Breast epithelium (tissue), 4 donors: ENCODE measurements around the gene DCLK1. TPM values are rescaled to one million over a fixed set of nuclear protein-coding genes. Genes with fewer than 3 reads are reported as not detected.

Source experiments
- DNase-seq, 2 donors: peaks; one replicate each; pipeline ENCODE4 v3.0.0-alpha.2; 2019; ENCODE audit warnings: low spot score in 2 of 2
- H3K27ac ChIP-seq, 2 donors: fragments of 200-600 bp; sonication (generic) in 1 of 2; one replicate each; pipeline ENCODE4 v1.5.1; 2016 to 2019; ENCODE audit warnings: mild to moderate bottlenecking in 1 of 2
- H3K27me3 ChIP-seq, 2 donors: fragments of 200-600 bp; sonication (generic) in 1 of 2; one replicate each; pipeline versions ENCODE4 v1.5.1 to v1.6.0; 2017 to 2019; ENCODE audit warnings: control low read depth in 1 of 2, mild to moderate bottlenecking in 1 of 2
- H3K36me3 ChIP-seq: fragments of 200-600 bp; one replicate; pipeline ENCODE4 v1.5.1; 2019
- H3K4me1 ChIP-seq, 2 donors: fragments of 200-600 bp; sonication (generic); one replicate each; pipeline ENCODE4 v1.5.1; 2016 to 2019; ENCODE audit warnings: control low read depth in 1 of 2
- H3K4me3 ChIP-seq, 3 donors: fragments of 200-600 bp; sonication (generic); 1 replicate in 2 of 3; 2 replicates in 1 of 3; pipeline ENCODE4 v1.5.1; 2016 to 2019; ENCODE audit warnings: mild to moderate bottlenecking in 3 of 3, moderate library complexity in 2 of 3
- H3K9me3 ChIP-seq, 2 donors: fragments of 200-600 bp; sonication (generic) in 1 of 2; one replicate each; pipeline ENCODE4 v1.5.1; 2016 to 2019; ENCODE audit warnings: control low read depth in 1 of 2
- CTCF ChIP-seq, 3 donors: fragments of 450-650 bp; IDR thresholded peaks; one replicate each; pipeline ENCODE4 v1.5.1; 2016 to 2017; ENCODE audit warnings: antibody characterized with exemption in 3 of 3, mild to moderate bottlenecking in 3 of 3, moderate library complexity in 3 of 3
- POLR2A ChIP-seq: fragments of 450-650 bp; IDR thresholded peaks from one replicate; pipeline ENCODE4 v1.6.1; 2016; ENCODE audit warnings: antibody characterized with exemption, mild to moderate bottlenecking, moderate library complexity
- POLR2AphosphoS5 ChIP-seq, 3 donors: sonication (generic); formaldehyde crosslinking; IDR thresholded peaks; one replicate each; pipeline ENCODE4 v1.6.1; 2017; ENCODE audit warnings: antibody characterized with exemption in 3 of 3
- intact Hi-C: fragments of 100-400 bp; cut with DNase I; formaldehyde crosslinking; loops from one replicate; pipeline ENCODE4 v1.15.1; 2023; ENCODE audit warnings: low total_unique reads
- total RNA-seq, 3 donors: library from RNA; depleted of rRNA; stranded (reverse); fragments of >200 nt; gene quantifications; one replicate each; pipeline ENCODE4 v1.1.0, GENCODE V29; 2016

Gene DCLK1
- total RNA-seq, 3 donors from 2014 or later = 21.2 to 158 (median 28.2) TPM

GRCh38 chr13:36061621-36062020 lies 69.6 kb downstream of the DCLK1 start:
- TF ChIP-seq CTCF (IDR thresholded peaks at IDR 0.05) = no peak
- Histone ChIP-seq H3K27me3 (no peaks in the 10 kb centered on the region), H3K4me3 (no peak overlapping the region), H3K4me1 (no peaks in the 10 kb centered on the region), H3K27ac (no peak overlapping the region), H3K36me3 (no peaks in the 10 kb centered on the region), H3K9me3 (no peaks in the 10 kb centered on the region)
- intact Hi-C loops = no loop called here
- DNase-seq = no peak

GRCh38 chr13:36061054-36061453 lies 70.1 kb downstream of the DCLK1 start:
- Histone ChIP-seq H3K4me1 (no peaks in the 10 kb centered on the region), H3K9me3 (no peaks in the 10 kb centered on the region), H3K27me3 (no peaks in the 10 kb centered on the region), H3K36me3 (no peaks in the 10 kb centered on the region), H3K4me3 (no peak overlapping the region), H3K27ac (no peak overlapping the region)
- intact Hi-C loops = no loop called here
- no peak for DNase-seq
- TF ChIP-seq CTCF (IDR thresholded peaks at IDR 0.05) (no peak), POLR2AphosphoS5 (IDR thresholded peaks at IDR 0.05) (no peak), POLR2A (no peak)

GRCh38 chr13:36059321-36059720 lies 71.9 kb downstream of the DCLK1 start:
- no peak for DNase-seq
- no peak overlapping the region for H3K27ac ChIP-seq
- TF ChIP-seq POLR2AphosphoS5 (IDR thresholded peaks at IDR 0.05) = no peak
- no peak for TF ChIP-seq CTCF (IDR thresholded peaks at IDR 0.05)
- no peak for TF ChIP-seq POLR2A

DNA sequence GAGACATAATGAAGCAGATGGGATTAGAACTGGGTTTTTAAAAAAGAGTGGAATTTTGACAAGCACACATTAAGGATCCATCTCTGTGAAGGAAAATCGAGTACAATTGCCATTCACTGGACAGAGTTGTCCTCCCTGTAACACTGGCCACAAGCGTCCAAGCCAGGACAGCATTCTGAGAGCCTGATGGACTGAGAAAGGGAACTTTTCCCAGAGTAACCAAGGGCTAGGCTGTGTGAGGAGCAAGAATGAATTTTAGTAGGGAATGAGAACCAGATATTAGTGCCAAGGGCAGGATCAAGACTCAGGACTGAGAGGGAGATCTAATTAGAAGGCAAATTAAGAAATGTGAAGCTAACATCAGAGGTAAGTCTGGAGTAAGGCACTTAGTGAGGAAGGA lies 73.1 kb downstream of the DCLK1 start:
- DNase-seq = no peak
- intact Hi-C loops = no loop called here
- no peak for TF ChIP-seq POLR2A
- no peak for TF ChIP-seq POLR2AphosphoS5 (IDR thresholded peaks at IDR 0.05)
- no peak for TF ChIP-seq CTCF (IDR thresholded peaks at IDR 0.05)
- no peaks in the 10 kb centered on the region for H3K9me3 ChIP-seq
- H3K27ac ChIP-seq = no peak overlapping the region
- no peaks in the 10 kb centered on the region for H3K4me1 ChIP-seq
- no peaks in the 10 kb centered on the region for H3K36me3 ChIP-seq
- no peaks in the 10 kb centered on the region for H3K27me3 ChIP-seq
- no peak overlapping the region for H3K4me3 ChIP-seq

More at GRCh38 chr13:36059321-36059720, 71.9 kb downstream of the DCLK1 start:
- no peaks in the 10 kb centered on the region for H3K27me3 ChIP-seq
- no peak overlapping the region for H3K4me3 ChIP-seq
- intact Hi-C loops = no loop called here
- H3K9me3 ChIP-seq = no peaks in the 10 kb centered on the region
- H3K4me1 ChIP-seq = no peaks in the 10 kb centered on the region
- H3K36me3 ChIP-seq = no peaks in the 10 kb centered on the region

GRCh38 chr13:36057547-36057946 lies 73.6 kb downstream of the DCLK1 start:
- DNase-seq = no peak
- intact Hi-C loops = no loop called here
- Histone ChIP-seq H3K4me1 (no peaks in the 10 kb centered on the region), H3K27ac (no peak overlapping the region), H3K4me3 (no peak overlapping the region), H3K36me3 (no peaks in the 10 kb centered on the region), H3K9me3 (no peaks in the 10 kb centered on the region), H3K27me3 (no peaks in the 10 kb centered on the region)
- TF ChIP-seq POLR2A = no peak
- TF ChIP-seq CTCF (IDR thresholded peaks at IDR 0.05) = no peak
- TF ChIP-seq POLR2AphosphoS5 (IDR thresholded peaks at IDR 0.05) = no peak
